GM21381 (cell line): ENCODE data around the gene DENND6B.

Experiments
- ATAC-seq: cut with Tn5 transposase; IDR thresholded peaks from one replicate; pipeline ENCODE4 v1.9.1; 2021; ENCODE audit warnings: mild to moderate bottlenecking, moderate library complexity; ENCODE audit not compliant: unreplicated experiment

Gene DENND6B

DNA sequence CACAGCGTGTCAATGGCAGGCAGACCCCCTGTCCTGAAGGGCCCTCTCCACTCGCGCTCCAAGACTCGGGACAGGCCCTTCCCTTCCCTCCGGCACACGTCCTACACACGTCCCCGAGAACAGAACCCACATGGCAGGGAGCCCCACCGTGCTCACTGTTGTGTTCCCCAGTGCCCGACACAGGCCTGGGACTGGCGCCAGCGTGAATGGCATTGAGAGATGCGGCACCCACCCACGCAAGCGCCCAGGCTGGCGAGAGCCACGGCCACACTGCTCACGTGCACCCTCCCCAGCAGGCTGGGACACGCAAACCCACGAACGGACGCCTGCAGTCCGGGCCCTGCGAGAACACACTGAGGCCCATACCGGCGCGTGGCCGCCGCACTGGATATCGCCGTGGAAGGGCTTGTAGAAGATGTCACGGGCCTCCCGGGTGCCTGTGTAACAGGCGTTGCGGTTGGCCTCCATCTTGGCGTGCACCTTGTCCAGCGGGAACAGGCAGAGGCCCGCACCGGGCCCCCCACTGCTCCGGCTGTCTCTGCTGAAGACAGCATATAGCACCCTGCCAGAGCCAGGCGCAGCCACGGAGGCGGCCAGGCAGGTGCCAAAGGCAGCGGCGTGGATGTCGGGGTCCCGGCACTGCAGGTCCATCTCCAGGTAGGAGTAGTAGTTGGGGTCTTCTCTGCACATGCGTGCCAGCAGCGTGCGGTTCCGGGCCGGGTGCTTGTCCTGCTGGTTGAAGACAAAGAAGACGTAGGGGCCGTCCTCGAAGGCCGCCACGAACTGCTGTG lies 37.5 kb downstream of the DENND6B start:
- no peak for ATAC-seq

DNA sequence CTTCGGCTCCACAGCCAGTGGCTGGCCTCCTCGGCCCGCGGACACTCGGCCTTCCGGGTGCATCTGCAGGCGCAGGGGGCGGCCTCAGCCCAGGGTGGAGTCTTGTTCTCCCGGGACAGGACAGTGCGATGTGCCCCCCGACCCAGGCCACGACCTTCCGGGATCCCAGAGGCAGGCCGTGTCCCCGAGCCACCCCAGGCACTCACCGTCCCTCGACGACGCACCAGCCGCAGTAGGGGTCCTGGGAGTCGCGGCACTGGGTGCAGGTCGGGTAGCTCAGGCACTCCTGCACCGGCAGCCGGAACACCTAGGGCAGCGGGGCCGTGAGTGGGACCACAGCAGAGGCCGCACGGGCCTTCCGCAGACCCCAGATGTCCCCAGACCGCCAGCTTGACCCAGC lies 39.1 kb downstream of the DENND6B start:
- ATAC-seq, result no peak

DNA sequence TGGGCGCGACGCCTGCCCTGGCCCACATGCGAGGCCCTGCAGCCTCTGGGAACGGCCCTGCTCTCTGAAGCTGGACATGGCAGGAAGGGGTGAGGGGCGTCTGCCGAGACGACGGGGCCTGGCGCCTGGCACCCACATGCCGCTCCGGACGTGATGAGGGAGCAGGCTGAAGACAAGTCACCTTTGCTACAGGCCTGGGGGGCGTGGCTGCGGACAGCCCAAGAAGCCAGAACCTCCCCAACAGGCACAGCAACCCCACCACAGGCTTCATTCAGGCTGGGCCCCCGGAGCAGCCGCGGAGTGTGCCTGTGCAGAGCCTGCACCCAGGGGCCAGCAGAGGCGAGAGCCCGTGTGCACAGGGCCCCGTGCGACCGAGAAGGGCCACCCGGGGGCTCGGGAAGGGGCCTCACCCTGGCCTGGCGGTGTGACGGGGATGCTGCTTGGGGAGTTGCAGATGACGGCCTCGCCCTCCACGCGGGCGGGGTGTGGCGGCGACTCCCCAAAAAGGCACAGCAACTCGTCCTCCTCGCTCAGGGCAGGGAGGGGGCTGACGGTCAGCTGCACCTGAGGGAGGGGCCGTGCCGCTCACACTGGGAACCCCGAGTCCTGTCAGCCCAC lies 40.0 kb downstream of the DENND6B start:
- ATAC-seq, result no peak

DNA sequence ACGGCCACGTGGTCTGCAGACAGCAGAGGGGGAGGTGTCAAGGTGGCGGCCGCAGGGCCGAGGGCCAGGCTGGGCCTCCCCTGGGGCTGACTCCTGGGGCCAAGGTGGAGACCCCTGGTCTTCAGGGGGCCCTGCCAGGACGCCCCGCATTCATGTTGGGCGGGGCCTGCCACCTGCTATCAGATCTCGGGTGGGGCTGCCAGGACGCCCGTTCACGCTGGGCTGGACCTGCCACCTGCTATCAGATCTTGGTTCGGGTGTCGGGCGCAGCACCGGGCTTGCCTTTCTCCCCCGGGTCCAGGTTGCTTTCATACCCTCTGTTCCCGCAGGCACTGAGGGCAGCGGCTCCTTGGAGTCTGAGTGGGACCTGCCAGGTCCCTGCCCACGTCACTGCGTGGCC lies 40.5 kb downstream of the DENND6B start:
- no peak for ATAC-seq

DNA sequence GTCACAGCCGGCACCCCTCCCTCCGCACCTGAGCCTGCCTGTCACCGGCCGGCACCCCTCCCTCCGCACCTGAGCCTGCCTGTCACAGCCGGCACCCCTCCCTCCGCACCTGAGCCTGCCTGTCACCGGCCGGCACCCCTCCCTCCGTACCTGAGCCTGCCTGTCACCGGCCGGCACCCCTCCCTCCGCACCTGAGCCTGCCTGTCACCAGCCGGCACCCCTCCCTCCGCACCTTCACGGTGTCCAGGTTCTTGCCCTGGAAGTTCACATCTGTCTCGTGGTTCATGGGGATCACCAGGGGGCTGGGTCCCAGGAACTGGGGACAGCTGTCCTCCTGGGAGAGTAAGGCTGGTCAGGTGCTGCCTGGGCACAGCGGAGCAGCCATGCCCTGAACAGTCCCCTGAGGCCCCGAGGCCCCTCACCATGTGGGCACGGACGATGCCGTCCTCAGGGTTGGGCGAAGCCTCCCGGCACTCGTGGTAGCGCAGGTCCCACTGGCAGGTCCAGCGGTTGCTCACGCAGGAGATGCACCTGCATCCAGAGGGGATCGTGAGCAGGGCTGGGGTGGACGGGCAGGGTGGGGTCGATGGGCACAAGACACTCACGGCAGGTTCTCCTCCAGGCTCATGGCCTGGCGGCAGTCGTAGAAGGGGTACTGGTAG lies 41.1 kb downstream of the DENND6B start:
- ATAC-seq, result no peak

GRCh38 chr22:50284479-50284878 lies 42.3 kb downstream of the DENND6B start:
- ATAC-seq, result no peak

- no peak for ATAC-seq
Measured at GRCh38 chr22:50283821-50284220, 43.0 kb downstream of the DENND6B start.

GRCh38 chr22:50282361-50283155 lies 44.3 kb downstream of the DENND6B start:
- ATAC-seq, result no peak

DNA sequence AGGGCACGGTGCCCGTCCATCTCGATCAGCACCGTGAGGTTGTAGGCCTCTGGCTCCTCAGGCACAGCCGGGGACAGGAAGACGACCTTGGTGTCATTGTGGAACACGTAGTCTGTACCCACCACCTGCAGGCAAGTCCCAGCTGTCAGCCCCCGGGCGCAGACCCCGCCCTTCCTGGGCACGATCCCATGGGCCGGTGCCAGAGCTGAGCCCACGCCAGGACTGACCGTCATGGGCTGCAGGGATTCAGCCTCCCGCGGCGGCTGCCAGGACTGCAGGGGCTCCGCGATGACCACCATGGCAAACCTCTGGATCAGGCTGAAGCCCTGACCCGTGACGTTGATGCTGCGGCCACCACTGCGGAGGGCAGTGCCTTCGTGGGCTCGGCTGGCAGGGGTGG lies 44.9 kb downstream of the DENND6B start:
- ATAC-seq, result no peak

- no peak for ATAC-seq
Measured at GRCh38 chr22:50281384-50281760, 45.4 kb downstream of the DENND6B start.

DNA sequence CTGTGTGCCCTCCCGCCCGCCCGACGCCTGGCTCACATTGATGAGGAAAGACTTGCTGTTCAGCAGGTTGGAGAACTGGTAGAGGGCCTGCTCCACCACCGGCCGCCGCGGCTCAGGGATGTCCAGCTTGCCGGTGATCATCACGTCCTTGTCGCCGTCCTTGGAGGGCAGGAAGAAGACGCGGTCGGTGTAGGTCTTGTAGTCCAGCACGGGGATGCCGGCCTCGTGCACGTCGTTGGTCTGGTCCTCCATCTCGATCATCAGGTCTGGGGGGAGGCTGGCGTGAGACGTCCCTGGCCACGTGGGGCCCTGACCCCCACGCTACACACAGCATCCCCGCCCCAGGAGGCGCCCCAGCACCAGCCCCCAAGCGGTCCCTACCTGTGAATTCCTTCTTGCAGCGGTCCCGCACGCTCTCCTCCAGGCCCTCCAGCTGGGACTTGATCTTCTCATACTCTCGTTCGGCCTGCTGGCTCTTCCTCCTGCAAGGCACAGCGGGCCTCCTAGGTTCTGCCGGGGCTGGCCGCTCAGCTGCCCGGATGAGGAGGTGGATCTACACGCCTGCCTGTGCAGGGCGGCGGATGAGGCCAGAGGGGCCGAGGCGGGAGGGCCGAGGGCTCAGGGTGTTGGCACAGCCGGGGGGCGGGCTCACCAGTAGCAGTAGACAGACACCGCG lies 46.0 kb downstream of the DENND6B start:
- no peak for ATAC-seq

GRCh38 chr22:50280022-50280707 lies 46.6 kb downstream of the DENND6B start:
- ATAC-seq, result no peak

DNA sequence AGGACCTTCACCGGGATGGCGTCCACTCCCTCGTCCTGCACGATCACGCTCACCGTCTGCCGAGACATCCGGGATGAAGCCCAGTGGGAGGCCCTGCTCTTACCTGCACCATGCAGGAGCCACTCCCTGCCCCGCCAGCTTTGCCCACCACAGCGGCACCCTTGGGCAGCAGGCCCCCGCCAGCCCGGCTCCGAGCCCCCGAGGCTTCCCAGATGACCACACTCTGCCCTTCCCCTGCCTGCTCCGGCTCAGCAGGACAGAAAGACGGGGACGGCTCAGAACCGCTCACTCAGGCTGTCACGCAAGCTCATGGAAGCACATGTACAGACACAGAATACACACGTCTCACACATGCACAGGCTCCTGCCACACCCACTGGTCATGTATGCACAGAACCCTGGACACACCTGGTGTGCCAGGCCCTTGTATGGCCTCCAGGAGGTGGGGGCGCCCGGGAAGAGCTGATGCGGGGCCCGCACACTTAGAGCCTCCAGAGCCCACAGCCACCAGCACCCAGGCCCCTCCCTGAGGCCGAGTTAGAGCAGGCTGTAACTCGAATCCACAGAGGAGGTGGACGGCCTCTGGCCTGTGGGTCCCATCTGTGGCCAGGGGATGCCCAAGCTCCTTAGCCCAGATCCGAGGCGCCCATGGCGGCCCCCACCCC lies 47.7 kb downstream of the DENND6B start:
- no peak for ATAC-seq

DNA sequence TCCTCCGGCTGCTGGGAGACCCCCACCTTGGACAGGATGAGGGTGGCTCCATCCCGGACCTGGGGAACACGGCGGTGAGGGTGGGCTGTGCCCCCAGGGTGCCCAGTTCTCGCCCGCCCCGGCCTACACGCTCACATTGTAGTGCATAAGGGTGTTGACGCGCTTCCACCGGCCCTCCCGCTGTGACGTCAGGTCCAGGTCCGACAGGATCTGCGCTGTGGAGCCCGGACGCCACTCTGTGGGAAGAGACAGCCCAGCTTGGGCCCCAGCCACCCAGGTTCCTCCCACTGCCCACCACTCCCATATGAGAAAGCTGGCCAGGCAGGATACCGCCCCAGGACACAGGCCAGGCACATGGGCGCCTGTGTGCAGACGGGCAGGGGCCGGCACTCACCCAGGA lies 48.4 kb downstream of the DENND6B start:
- no peak for ATAC-seq

GRCh38 chr22:50277761-50278160 lies 49.1 kb downstream of the DENND6B start:
- ATAC-seq, result no peak

DNA sequence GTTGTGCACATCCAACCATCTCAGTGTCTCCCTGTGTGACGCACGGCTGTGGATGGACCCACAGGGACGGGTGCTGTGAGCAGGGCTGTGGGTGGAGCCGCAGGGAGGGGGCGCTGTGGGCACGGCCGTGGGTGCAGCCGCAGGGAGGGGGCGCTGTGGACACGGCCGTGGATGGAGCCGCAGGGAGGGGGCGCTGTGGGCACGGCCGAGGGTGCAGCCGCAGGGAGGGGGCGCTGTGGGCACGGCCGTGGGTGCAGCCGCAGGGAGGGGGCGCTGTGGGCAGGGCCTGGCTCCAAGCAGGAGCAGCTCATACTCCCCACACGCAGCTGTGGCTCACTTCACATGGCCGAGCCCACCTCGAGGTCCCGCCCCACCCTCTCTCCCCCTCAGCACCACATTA lies 50.7 kb downstream of the DENND6B start:
- peak; percentile 58 for ATAC-seq

DNA sequence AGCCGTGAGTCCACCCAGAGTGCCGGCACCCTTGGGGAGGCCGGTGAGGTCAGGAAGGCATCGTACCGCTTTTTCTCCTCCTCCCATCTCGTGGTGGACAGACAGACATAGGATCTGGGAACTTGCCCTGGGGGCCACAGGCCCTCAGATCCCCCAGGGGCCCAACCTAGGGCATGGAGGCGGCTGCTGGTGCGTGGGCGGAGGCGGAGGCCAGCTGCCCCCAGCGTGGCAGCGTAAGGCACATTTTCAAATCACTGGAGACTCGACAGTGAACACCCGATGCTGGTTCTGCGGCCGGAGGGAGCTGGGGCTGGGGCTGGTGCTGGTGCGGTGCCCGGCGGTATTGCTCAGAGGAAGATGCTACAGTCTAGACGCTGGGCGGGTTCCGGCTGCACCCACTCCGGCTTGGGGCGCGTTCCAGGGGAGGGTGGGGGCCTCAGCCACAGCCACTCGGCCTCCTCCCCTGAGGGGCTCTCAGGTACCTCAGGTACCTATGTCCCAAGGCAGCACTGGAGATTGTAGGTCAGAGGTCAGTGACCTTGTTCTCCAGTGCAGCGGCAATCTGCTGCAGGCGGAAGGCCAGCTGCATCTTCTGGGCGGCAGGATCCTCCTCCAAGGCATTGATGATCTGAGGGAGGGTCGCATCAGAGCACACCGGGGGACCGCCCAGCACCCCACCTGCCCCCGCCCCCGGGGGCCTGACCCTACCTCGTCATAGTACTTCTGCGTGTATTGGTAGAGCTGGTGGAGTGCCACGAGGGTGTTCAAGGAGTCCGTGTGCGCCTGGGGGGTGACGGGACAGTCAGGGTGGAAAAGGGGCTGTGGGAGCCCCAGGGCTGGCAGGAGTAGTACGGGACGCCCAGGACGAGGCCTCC lies 51.4 kb downstream of the DENND6B start:
- no peak for ATAC-seq

GRCh38 chr22:50274771-50275170 lies 52.0 kb downstream of the DENND6B start:
- no peak for ATAC-seq

DNA sequence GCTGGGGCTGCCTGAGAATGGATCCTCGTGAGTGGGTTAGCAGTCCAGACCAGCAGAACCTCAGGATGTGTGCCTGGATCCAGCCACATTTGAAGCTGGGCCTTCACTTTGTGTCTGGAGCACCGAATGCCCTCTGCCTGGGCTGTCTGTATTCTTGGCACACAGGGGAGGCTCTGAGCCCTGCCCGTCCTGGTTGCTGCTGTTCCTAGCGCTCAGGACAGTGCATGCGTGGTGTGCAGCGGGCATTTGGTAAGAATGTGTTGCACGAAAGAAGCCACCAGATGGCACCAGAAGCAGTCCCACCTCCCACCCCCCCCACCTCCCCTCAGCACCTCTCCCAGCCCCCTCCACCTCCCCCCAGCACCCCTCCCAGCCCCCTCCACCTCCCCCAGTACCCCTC lies 52.5 kb downstream of the DENND6B start:
- no peak for ATAC-seq
